HCT116 (cell line): ENCODE results near the gene ELL3. TPM values are rescaled to one million over a fixed set of nuclear protein-coding genes. Genes with fewer than 3 reads are reported as not detected.
"Not testable (repeated sequence)": the region's sequence is repeated elsewhere in the genome, so short reads cannot be mapped to it uniquely, and the experiment has no call there.

ENCODE experiments used
- ATAC-seq: fragments of 200-7000 bp; cut with Tn5 transposase; 2 replicates; pipeline ENCODE4 v1.9.1; 2020; ENCODE audit warnings: mild to moderate bottlenecking, moderate library complexity
- BruUV-seq: library from RNA; stranded (reverse); fragments of 400-500 nt; replicated peaks from 2 replicates; lab custom pipeline; 2021; lab: Mats Ljungman, UMichigan
- CTCF ChIA-PET: fragments of 300-600 bp; sonication (Branson Sonifier 250); formaldehyde crosslinking; loops from one replicate; lab custom pipeline; 2021; ENCODE audit warnings: antibody characterized with exemption; lab: Charles Lee
- POLR2A ChIA-PET: fragments of 300-600, 350-600 bp; sonication (Branson Sonifier 250); formaldehyde crosslinking; loops from one replicate; lab custom pipeline; 2021; ENCODE audit warnings: antibody characterized with exemption; lab: Charles Lee
- RAD21 ChIA-PET, 2 experiments: fragments of 300-600 bp; sonication (Branson Sonifier 250); formaldehyde crosslinking; loops; one replicate each; lab custom pipeline; 2023; ENCODE audit warnings: low total read pairs in 2 of 2; ENCODE audit not compliant: uncharacterized antibody in 2 of 2, unreplicated experiment in 2 of 2, low non-redundant PET in 1 of 2; lab: Charles Lee
- DNase-seq: peaks from one replicate; pipeline ENCODE4 v3.0.0-alpha.2; 2010; ENCODE audit warnings: low read depth, low spot score
- H2AFZ ChIP-seq: fragments of 200-600 bp; shearing (Covaris generic), sonication (generic); 2 replicates; pipeline ENCODE4 v1.6.1; 2017; ENCODE audit warnings: low read depth, mixed run types, mixed read lengths, antibody characterized with exemption, low read length; ENCODE audit not compliant: poor library complexity, severe bottlenecking
- H3K27ac ChIP-seq: 2 replicates; pipeline ENCODE4 v1.5.1; 2012; ENCODE audit warnings: low read depth, low read length
- H3K27me3 ChIP-seq: fragments of 200-600 bp; sonication (generic); 2 replicates; pipeline ENCODE4 v1.6.1; 2016; ENCODE audit warnings: mixed run types, low read length, mixed read lengths; ENCODE audit not compliant: insufficient read depth
- H3K36me3 ChIP-seq, 2 experiments: fragments of 200-500 bp in 1 of 2; fragments of 200-600 bp in 1 of 2; sonication (Bioruptor generic) in 1 of 2; sonication (generic) in 1 of 2; 2 replicates each; pipeline versions ENCODE4 v1.5.1 to v1.6.1; 2014 to 2016; ENCODE audit warnings: low read length in 2 of 2, inconsistent platforms in 1 of 2, mixed read lengths in 1 of 2, mixed run types in 1 of 2; ENCODE audit not compliant: insufficient read depth in 2 of 2, control insufficient read depth in 1 of 2
- H3K4me1 ChIP-seq, 2 experiments: fragments of 200-600 bp in 1 of 2; sonication (generic) in 1 of 2; 2 replicates each; pipeline versions ENCODE4 v1.5.1 to v1.6.1; 2012 to 2017; ENCODE audit warnings: low read length in 2 of 2, inconsistent platforms in 1 of 2, mild to moderate bottlenecking in 1 of 2, mixed read lengths in 1 of 2, mixed run types in 1 of 2, moderate library complexity in 1 of 2; ENCODE audit not compliant: insufficient read depth in 2 of 2, control insufficient read depth in 1 of 2
- H3K4me2 ChIP-seq: fragments of 200-600 bp; sonication (generic); 2 replicates; pipeline ENCODE4 v1.6.1; 2017; ENCODE audit warnings: mixed run types, low read length, mixed read lengths
- H3K4me3 ChIP-seq, 2 experiments: fragments of 200-600 bp in 1 of 2; sonication (generic) in 1 of 2; replicated peaks in 1 of 2; 2 replicates each; pipeline ENCODE4 v1.5.1; 2011 to 2016; ENCODE audit warnings: low read length in 2 of 2, control low read depth in 1 of 2, low read depth in 1 of 2, mild to moderate bottlenecking in 1 of 2, mixed read lengths in 1 of 2, mixed run types in 1 of 2
- H3K79me2 ChIP-seq: fragments of 200-600 bp; sonication (generic); 2 replicates; pipeline ENCODE4 v1.6.1; 2017; ENCODE audit warnings: mild to moderate bottlenecking, mixed run types, low read length, moderate library complexity, mixed read lengths; ENCODE audit not compliant: insufficient read depth
- H3K9ac ChIP-seq: fragments of 200-600 bp; sonication (generic); 2 replicates; pipeline ENCODE4 v1.6.1; 2016; ENCODE audit warnings: low read length, mixed read lengths
- H3K9me2 ChIP-seq: fragments of 200-600 bp; sonication (generic), shearing (Covaris generic); 2 replicates; pipeline ENCODE4 v1.6.1; 2017; ENCODE audit warnings: mixed run types, mild to moderate bottlenecking, moderate library complexity; ENCODE audit not compliant: insufficient read depth
- H3K9me3 ChIP-seq, 2 experiments: fragments of 200-500 bp in 1 of 2; fragments of 200-600 bp in 1 of 2; sonication (Bioruptor generic) in 1 of 2; sonication (generic) in 1 of 2; 2 replicates each; pipeline ENCODE4 v1.6.1; 2014 to 2017; ENCODE audit warnings: low read length in 2 of 2, mixed read lengths in 2 of 2, inconsistent platforms in 1 of 2, low read depth in 1 of 2, mild to moderate bottlenecking in 1 of 2, mixed run types in 1 of 2, moderate library complexity in 1 of 2; ENCODE audit not compliant: control insufficient read depth in 1 of 2, insufficient read depth in 1 of 2
- H4K20me1 ChIP-seq: fragments of 200-600 bp; sonication (generic), shearing (Covaris generic); 2 replicates; pipeline ENCODE4 v1.6.1; 2017; ENCODE audit warnings: mixed run types, mild to moderate bottlenecking, moderate library complexity; ENCODE audit not compliant: insufficient read depth
- CBX3 ChIP-seq: IDR thresholded peaks from 2 replicates; pipeline ENCODE4 v1.6.1; 2012; ENCODE audit warnings: low read depth
- EGR1 ChIP-seq: IDR thresholded peaks from 2 replicates; pipeline ENCODE4 v1.6.1; 2012; ENCODE audit warnings: low read depth
- ELF1 ChIP-seq: IDR thresholded peaks from 2 replicates; pipeline ENCODE4 v1.6.1; 2012; ENCODE audit warnings: low read depth, borderline replicate concordance
- EZH2 ChIP-seq: fragments of 200-600 bp; sonication (generic); IDR thresholded peaks from 2 replicates; pipeline ENCODE4 v1.6.1; 2017; ENCODE audit warnings: antibody characterized with exemption, mixed run types
- EZH2phosphoT487 ChIP-seq: fragments of 200-600 bp; IDR thresholded peaks from 2 replicates; pipeline ENCODE4 v1.6.1; 2018; ENCODE audit warnings: antibody characterized with exemption, borderline replicate concordance
- FOSL1 ChIP-seq: IDR thresholded peaks from 2 replicates; pipeline ENCODE4 v1.6.1; 2012; ENCODE audit warnings: low read depth
- JUND ChIP-seq: IDR thresholded peaks from 2 replicates; pipeline ENCODE4 v1.6.1; 2012
- POLR2A ChIP-seq: IDR thresholded peaks from 2 replicates; pipeline ENCODE4 v1.7.0; 2011; ENCODE audit warnings: borderline replicate concordance; ENCODE audit not compliant: insufficient read depth, insufficient read length; ENCODE audit errors: extremely low read depth
- POLR2AphosphoS5 ChIP-seq: IDR thresholded peaks from 2 replicates; pipeline ENCODE4 v1.6.1; 2011; ENCODE audit warnings: mild to moderate bottlenecking, low read depth, low read length, moderate library complexity
- SP1 ChIP-seq: IDR thresholded peaks from 2 replicates; pipeline ENCODE4 v1.6.1; 2012; ENCODE audit warnings: low read depth
- SRF ChIP-seq: IDR thresholded peaks from 2 replicates; pipeline ENCODE4 v1.6.1; 2012; ENCODE audit warnings: low read depth
- YY1 ChIP-seq: IDR thresholded peaks from 2 replicates; pipeline ENCODE4 v1.6.1; 2011; ENCODE audit warnings: low read length, low read depth, moderate library complexity, mild to moderate bottlenecking; ENCODE audit not compliant: insufficient replicate concordance; ENCODE audit errors: extremely low read depth
- ZFX ChIP-seq: fragments of 450-650 bp; IDR thresholded peaks from 2 replicates; pipeline ENCODE4 v1.6.1; 2017
- ZNF274 ChIP-seq: fragments of 200-500 bp; sonication (Bioruptor generic); IDR thresholded peaks from 2 replicates; pipeline ENCODE4 v1.6.1; 2014; ENCODE audit warnings: mild to moderate bottlenecking, low read depth, low read length, inconsistent platforms
- intact Hi-C: fragments of 100-400 bp; cut with micrococcal nuclease; formaldehyde crosslinking; loops from 2 replicates; pipeline ENCODE4 v1.10.0; 2022
- total RNA-seq: library from RNA; stranded (reverse); gene quantifications from one replicate; pipeline ENCODE4 v1.2.1, GENCODE V29; 2021; ENCODE audit not compliant: unreplicated experiment
- TF ChIP-seq, protein P1 (sequence below): IDR thresholded peaks from 2 replicates; pipeline ENCODE4 v1.6.1; 2012; ENCODE audit warnings: low read depth
- TF ChIP-seq, protein P2 (sequence below): IDR thresholded peaks from 2 replicates; pipeline ENCODE4 v1.6.1; 2012

ELL3 gene
- total RNA-seq, 1 experiment from 2014 or later, result 16.2 TPM

- H2AFZ ChIP-seq, result no peak overlapping the region
- ATAC-seq, result no peak
- DNase-seq, result no peak
- H4K20me1 ChIP-seq, result no peaks in the 10 kb centered on the region
- BruUV-seq, result no TSS peak
- intact Hi-C loops, result no loop called here
- no peak for TF ChIP-seq EGR1
- TF ChIP-seq, protein P1, sequence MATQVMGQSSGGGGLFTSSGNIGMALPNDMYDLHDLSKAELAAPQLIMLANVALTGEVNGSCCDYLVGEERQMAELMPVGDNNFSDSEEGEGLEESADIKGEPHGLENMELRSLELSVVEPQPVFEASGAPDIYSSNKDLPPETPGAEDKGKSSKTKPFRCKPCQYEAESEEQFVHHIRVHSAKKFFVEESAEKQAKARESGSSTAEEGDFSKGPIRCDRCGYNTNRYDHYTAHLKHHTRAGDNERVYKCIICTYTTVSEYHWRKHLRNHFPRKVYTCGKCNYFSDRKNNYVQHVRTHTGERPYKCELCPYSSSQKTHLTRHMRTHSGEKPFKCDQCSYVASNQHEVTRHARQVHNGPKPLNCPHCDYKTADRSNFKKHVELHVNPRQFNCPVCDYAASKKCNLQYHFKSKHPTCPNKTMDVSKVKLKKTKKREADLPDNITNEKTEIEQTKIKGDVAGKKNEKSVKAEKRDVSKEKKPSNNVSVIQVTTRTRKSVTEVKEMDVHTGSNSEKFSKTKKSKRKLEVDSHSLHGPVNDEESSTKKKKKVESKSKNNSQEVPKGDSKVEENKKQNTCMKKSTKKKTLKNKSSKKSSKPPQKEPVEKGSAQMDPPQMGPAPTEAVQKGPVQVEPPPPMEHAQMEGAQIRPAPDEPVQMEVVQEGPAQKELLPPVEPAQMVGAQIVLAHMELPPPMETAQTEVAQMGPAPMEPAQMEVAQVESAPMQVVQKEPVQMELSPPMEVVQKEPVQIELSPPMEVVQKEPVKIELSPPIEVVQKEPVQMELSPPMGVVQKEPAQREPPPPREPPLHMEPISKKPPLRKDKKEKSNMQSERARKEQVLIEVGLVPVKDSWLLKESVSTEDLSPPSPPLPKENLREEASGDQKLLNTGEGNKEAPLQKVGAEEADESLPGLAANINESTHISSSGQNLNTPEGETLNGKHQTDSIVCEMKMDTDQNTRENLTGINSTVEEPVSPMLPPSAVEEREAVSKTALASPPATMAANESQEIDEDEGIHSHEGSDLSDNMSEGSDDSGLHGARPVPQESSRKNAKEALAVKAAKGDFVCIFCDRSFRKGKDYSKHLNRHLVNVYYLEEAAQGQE, result no peak
- TF ChIP-seq JUND, result no peak
- no peak for TF ChIP-seq CBX3
- TF ChIP-seq POLR2AphosphoS5, result no peak
- TF ChIP-seq YY1, result no peak
- TF ChIP-seq SP1, result no peak
- TF ChIP-seq ELF1, result no peak
- no peak for TF ChIP-seq SRF
- TF ChIP-seq EZH2phosphoT487, result no peak
- TF ChIP-seq ZFX, result no peak
- TF ChIP-seq, protein P2, sequence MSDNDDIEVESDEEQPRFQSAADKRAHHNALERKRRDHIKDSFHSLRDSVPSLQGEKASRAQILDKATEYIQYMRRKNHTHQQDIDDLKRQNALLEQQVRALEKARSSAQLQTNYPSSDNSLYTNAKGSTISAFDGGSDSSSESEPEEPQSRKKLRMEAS, result no peak
- no peak for TF ChIP-seq EZH2
- no peak for TF ChIP-seq ZNF274
- TF ChIP-seq POLR2A, result no peak
- TF ChIP-seq FOSL1, result no peak
- no peak overlapping the region for H3K27ac ChIP-seq
- no peaks in the 10 kb centered on the region for H3K9me2 ChIP-seq
- no peak overlapping the region for H3K4me3 ChIP-seq
- H3K4me1 ChIP-seq, result no peaks in the 10 kb centered on the region
- ChIA-PET POLR2A (no interaction called here), CTCF (no interaction called here), RAD21 (no interaction called here)
- H3K36me3 ChIP-seq, result no peaks in the 10 kb centered on the region
- no peaks in the 10 kb centered on the region for H3K27me3 ChIP-seq
- no peaks in the 10 kb centered on the region for H3K9me3 ChIP-seq
- no peaks in the 10 kb centered on the region for H3K79me2 ChIP-seq
- H3K9ac ChIP-seq, result no peak overlapping the region
- H3K4me2 ChIP-seq, result no peak overlapping the region
Measured at GRCh38 chr15:43735416-43735815, 41.4 kb downstream of the ELL3 start.

DNA sequence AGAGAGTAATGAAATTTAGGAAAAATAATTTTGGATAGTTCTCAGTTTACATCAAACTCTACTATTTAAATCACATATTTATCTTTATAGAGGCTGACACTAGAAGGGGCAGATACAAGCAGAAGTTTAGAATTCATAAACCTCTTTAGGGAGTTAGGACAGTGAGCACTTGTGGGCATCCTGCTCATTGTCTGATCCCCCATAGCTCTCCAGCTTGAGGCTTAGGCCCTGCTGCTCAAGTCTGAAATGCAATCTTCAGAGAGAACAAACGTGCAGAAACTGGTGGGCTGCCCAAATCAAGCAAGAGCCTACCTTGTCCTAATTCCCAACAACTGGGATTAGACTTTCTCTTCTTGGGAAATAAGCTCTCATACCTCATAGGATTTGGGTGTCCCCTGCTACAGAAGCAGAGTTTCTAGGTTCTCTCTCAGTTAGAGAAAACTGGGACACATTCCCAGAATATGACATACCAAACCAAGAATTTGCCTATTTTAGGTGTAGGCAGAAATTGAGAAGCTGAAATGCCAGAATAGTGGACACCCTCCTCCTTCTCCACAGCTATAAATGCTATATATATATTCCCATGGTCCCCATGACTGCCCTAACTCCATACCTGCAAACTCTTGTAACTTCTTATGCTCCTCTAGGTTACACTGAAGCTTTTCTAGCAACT is 48.6 kb downstream of the ELL3 start:
- H3K27me3 ChIP-seq, H3K79me2 ChIP-seq, CTCF ChIA-PET, H3K4me2 ChIP-seq, H4K20me1 ChIP-seq, DNase-seq, H2AFZ ChIP-seq, H3K36me3 ChIP-seq, BruUV-seq, H3K27ac ChIP-seq, POLR2A ChIA-PET, RAD21 ChIA-PET, ATAC-seq, H3K9me3 ChIP-seq, H3K9me2 ChIP-seq, H3K4me3 ChIP-seq, H3K4me1 ChIP-seq, intact Hi-C loops, H3K9ac ChIP-seq: not testable (repeated sequence)
